OCI-LY1 (cell line): Measurements from ENCODE around the gene ZC3H10.

Source experiments
- CTCF ChIP-seq: fragments of 200-600 bp; sonication (generic), shearing (Covaris generic); IDR thresholded peaks from 2 replicates; pipeline ENCODE4 v1.5.1; 2017; ENCODE audit warnings: mild to moderate bottlenecking, antibody characterized with exemption, low read length, moderate library complexity, mixed read lengths
- EZH2 ChIP-seq: fragments of 200-600 bp; sonication (generic), shearing (Covaris generic); IDR thresholded peaks from 2 replicates; pipeline ENCODE4 v1.8.0; 2017; ENCODE audit warnings: borderline replicate concordance, mixed run types, mild to moderate bottlenecking, antibody characterized with exemption, low read length, moderate library complexity, mixed read lengths

GRCh38 chr12:56103823-56104108 lies 14.3 kb upstream of the ZC3H10 start:
- TF ChIP-seq CTCF: no peak
- no peak for TF ChIP-seq EZH2
